IMR-90 (cell line): ENCODE results near the gene LIAS. TPM values are rescaled to one million over a fixed set of nuclear protein-coding genes. Genes with fewer than 3 reads are reported as not detected.
"Not testable (repeated sequence)": the region's sequence is repeated elsewhere in the genome, so short reads cannot be mapped to it uniquely, and the experiment has no call there.

Experiments used
- ATAC-seq: fragments of 200-7000 bp; cut with Tn5 transposase; 2 replicates; pipeline ENCODE4 v1.9.1; 2020; ENCODE audit warnings: low read depth, mild to moderate bottlenecking, moderate library complexity
- BruUV-seq: library from RNA; stranded (reverse); fragments of 400-500 nt; replicated peaks from 2 replicates; lab custom pipeline; 2021; lab: Mats Ljungman, UMichigan
- CTCF ChIA-PET: fragments of 300-600 bp; formaldehyde crosslinking; extraction: SDS; loops from one replicate; lab custom pipeline; 2021; ENCODE audit warnings: antibody characterized with exemption; lab: Yijun Ruan, JAX
- POLR2A ChIA-PET: fragments of 300-600 bp; sonication (Branson Sonifier 250); formaldehyde crosslinking; loops from one replicate; lab custom pipeline; 2022; ENCODE audit warnings: antibody characterized with exemption; ENCODE audit not compliant: unreplicated experiment; lab: Charles Lee
- DNase-seq: peaks from one replicate; pipeline ENCODE4 v3.0.0; 2013
- H2AFZ ChIP-seq: replicated peaks from 2 replicates; pipeline ENCODE3; 2013; ENCODE audit warnings: low read length, mild to moderate bottlenecking; ENCODE audit not compliant: poor library complexity
- H2AK5ac ChIP-seq: 2 replicates; pipeline ENCODE4 v1.6.1; 2013; ENCODE audit warnings: low read depth, low read length, inconsistent platforms
- H2AK9ac ChIP-seq: replicated peaks from 2 replicates; pipeline ENCODE3; 2013; ENCODE audit warnings: mild to moderate bottlenecking, low read depth, low read length, moderate library complexity; ENCODE audit not compliant: poor library complexity
- H2BK120ac ChIP-seq: 2 replicates; pipeline ENCODE4 v1.6.1; 2013; ENCODE audit warnings: low read depth, low read length, inconsistent platforms
- H2BK15ac ChIP-seq: 3 replicates; pipeline ENCODE4 v1.6.1; 2013; ENCODE audit warnings: low read depth, low read length, inconsistent platforms
- H2BK20ac ChIP-seq: 2 replicates; pipeline ENCODE4 v1.6.1; 2013; ENCODE audit warnings: low read depth, mild to moderate bottlenecking, inconsistent platforms, low read length, moderate library complexity
- H2BK5ac ChIP-seq: 2 replicates; pipeline ENCODE4 v1.6.1; 2013; ENCODE audit warnings: mild to moderate bottlenecking, low read depth, low read length, inconsistent platforms; ENCODE audit not compliant: poor library complexity, severe bottlenecking
- H3K14ac ChIP-seq: replicated peaks from 2 replicates; pipeline ENCODE4 v1.6.1; 2013; ENCODE audit warnings: low read depth, low read length, inconsistent platforms
- H3K18ac ChIP-seq: 2 replicates; pipeline ENCODE4 v1.6.1; 2013; ENCODE audit warnings: low read depth, low read length, control low read depth
- H3K23ac ChIP-seq: 2 replicates; pipeline ENCODE4 v1.6.1; 2013; ENCODE audit warnings: low read depth, low read length, inconsistent platforms
- H3K27ac ChIP-seq: 2 replicates; pipeline ENCODE4 v1.5.1; 2013; ENCODE audit warnings: mild to moderate bottlenecking, control low read depth, low read length; ENCODE audit not compliant: insufficient read depth
- H3K27me3 ChIP-seq: 2 replicates; pipeline ENCODE4 v1.6.1; 2013; ENCODE audit warnings: low read length; ENCODE audit not compliant: control insufficient read depth, insufficient read depth
- H3K36me3 ChIP-seq: 2 replicates; pipeline ENCODE4 v1.6.1; 2013; ENCODE audit warnings: low read length, mixed read lengths; ENCODE audit not compliant: control insufficient read depth, insufficient read depth
- H3K4ac ChIP-seq: 2 replicates; pipeline ENCODE4 v1.6.1; 2013; ENCODE audit warnings: low read depth, low read length, inconsistent platforms
- H3K4me1 ChIP-seq: 2 replicates; pipeline ENCODE4 v1.6.1; 2013; ENCODE audit warnings: low read length, mixed read lengths; ENCODE audit not compliant: control insufficient read depth, insufficient read depth
- H3K4me2 ChIP-seq: 2 replicates; pipeline ENCODE4 v1.6.1; 2013; ENCODE audit warnings: low read depth, mild to moderate bottlenecking, control low read depth, low read length, moderate library complexity
- H3K4me3 ChIP-seq: 2 replicates; pipeline ENCODE4 v1.5.1; 2013; ENCODE audit warnings: low read depth, mild to moderate bottlenecking, control low read depth, low read length, moderate library complexity; ENCODE audit not compliant: insufficient read depth
- H3K56ac ChIP-seq: 2 replicates; pipeline ENCODE4 v1.6.1; 2013; ENCODE audit warnings: low read length, inconsistent platforms; ENCODE audit not compliant: insufficient read depth; ENCODE audit errors: extremely low read depth
- H3K79me1 ChIP-seq, 2 experiments: 2 replicates each; pipeline ENCODE4 v1.6.1; 2013; ENCODE audit warnings: low read length in 2 of 2, inconsistent platforms in 1 of 2, low read depth in 1 of 2
- H3K9ac ChIP-seq: 2 replicates; pipeline ENCODE4 v1.6.1; 2013; ENCODE audit warnings: low read depth, low read length, control low read depth
- H3K9me1 ChIP-seq: 2 replicates; pipeline ENCODE4 v1.6.1; 2013; ENCODE audit warnings: low read length, inconsistent platforms; ENCODE audit not compliant: insufficient read depth
- H3K9me3 ChIP-seq: 2 replicates; pipeline ENCODE4 v1.6.1; 2013; ENCODE audit warnings: low read length; ENCODE audit not compliant: control insufficient read depth, insufficient read depth
- H4K20me1 ChIP-seq: 2 replicates; pipeline ENCODE4 v1.6.1; 2013; ENCODE audit warnings: low read length, inconsistent platforms; ENCODE audit not compliant: insufficient read depth
- H4K5ac ChIP-seq: 2 replicates; pipeline ENCODE4 v1.6.1; 2013; ENCODE audit warnings: mild to moderate bottlenecking, low read depth, low read length, control low read depth
- H4K8ac ChIP-seq, 2 experiments: 2 replicates each; pipeline ENCODE4 v1.6.1; 2013; ENCODE audit warnings: low read depth in 2 of 2, low read length in 2 of 2, control low read depth in 1 of 2, inconsistent platforms in 1 of 2
- H4K91ac ChIP-seq: 2 replicates; pipeline ENCODE4 v1.6.1; 2013; ENCODE audit warnings: low read depth, low read length, inconsistent platforms; ENCODE audit not compliant: insufficient read depth
- WGBS, 2 experiments: methylation state at CpG; one replicate each; pipeline versions ENCODE4 v1.1.5 to v1.1.7; 2013; ENCODE audit warnings: missing lambda C conversion rate in 2 of 2; ENCODE audit not compliant: insufficient read length in 1 of 2; ENCODE audit errors: extremely low coverage in 2 of 2; 5-methylcytosine and 5-hydroxymethylcytosine counted together
- dilution Hi-C: fragments of 300-500 bp; cut with HindIII; formaldehyde crosslinking; loops from one replicate; pipeline ENCODE4 v1.14.3; 2018; ENCODE audit warnings: low sequenced_read_pairs; ENCODE audit not compliant: unreplicated experiment
- in situ Hi-C: fragments of 300-500 bp; cut with MboI; formaldehyde crosslinking; loops from 3 replicates; pipeline ENCODE4 v1.14.3; 2019; ENCODE audit warnings: low sequenced_read_pairs, inconsistent platforms, mixed read lengths
- intact Hi-C: fragments of 100-400 bp; cut with micrococcal nuclease; formaldehyde crosslinking; loops from 2 replicates; pipeline ENCODE4 v1.10.0; 2022
- polyA plus RNA-seq, 3 experiments: library from polyadenylated mRNA; depleted of rRNA; stranded (reverse); fragments of >200 nt; gene quantifications; 2 replicates each; pipeline ENCODE4 v1.2.3, GENCODE V29; 2012; ENCODE audit warnings: low replicate concordance in 1 of 3
- total RNA-seq: library from RNA; depleted of rRNA; stranded (reverse); fragments of >200 nt; gene quantifications from 2 replicates; pipeline ENCODE4 v1.2.3, GENCODE V29; 2012

Gene LIAS
- total and polyA plus RNA-seq, 2 of the 4 experiments (the other 2 are of a cell fraction): 3.2 to 7.8 TPM

DNA sequence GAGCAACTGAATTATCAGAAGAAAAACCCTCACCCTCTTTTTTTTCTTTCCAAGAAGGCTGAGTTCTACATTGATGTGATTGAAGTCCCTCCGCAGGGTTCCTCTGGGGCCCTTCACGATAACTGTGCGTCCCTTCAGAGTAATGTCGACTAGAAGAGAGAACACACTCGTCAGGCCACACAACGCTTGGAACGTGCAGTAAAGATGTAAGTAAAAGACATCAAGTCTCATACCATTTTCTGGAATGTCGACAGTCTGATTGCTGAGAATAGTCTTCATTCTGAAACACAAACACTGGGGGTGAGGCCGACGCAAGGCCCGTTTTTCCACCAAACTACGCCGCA, 723 bp upstream of the LIAS start:
- H3K36me3 ChIP-seq: peaks cover 27% of the 10 kb centered on the region
- in situ Hi-C loops, H3K9me3 ChIP-seq, BruUV-seq, dilution Hi-C loops, H2BK120ac ChIP-seq, H3K4me1 ChIP-seq, ATAC-seq, H2BK20ac ChIP-seq, H3K27me3 ChIP-seq, H3K9me1 ChIP-seq, DNase-seq, intact Hi-C loops, H2BK15ac ChIP-seq: not testable (repeated sequence)
- H3K9ac ChIP-seq: peak overlapping the region; percentile 86
- peak overlapping the region; percentile 90 for H2AK5ac ChIP-seq
- H4K8ac ChIP-seq: peak overlapping the region; percentile 14 to 83
- peak overlapping the region; percentile 89 for H3K14ac ChIP-seq
- H3K4me3 ChIP-seq: peak overlapping the region; percentile 68
- peak overlapping the region; percentile 91 for H3K4me2 ChIP-seq
- ChIA-PET CTCF (interaction anchor here (0.9 to 1.1 kb wide), 2 partner anchors 10 to 11 kb away, joined by 3 to 5 read pairs; no protein-coding TSS in a partner anchor), POLR2A (interaction anchor here (0.6 to 1.5 kb wide), 4 partner anchors 9 to 487 kb away, joined by 3 to 4 read pairs (median 3); no protein-coding TSS in a partner anchor)
- peak overlapping the region; percentile 98 for H3K23ac ChIP-seq
- H3K4ac ChIP-seq: peak overlapping the region; percentile 80
- peak overlapping the region; percentile 79 for H2BK5ac ChIP-seq
- H2AK9ac ChIP-seq: peak overlapping the region; percentile 93
- WGBS, 2 experiments: 10% methylated on average over 2 of the region's 13 CpGs; no CpG with 5 or more reads in 1 of the 2 experiments
- H4K20me1 ChIP-seq: peaks cover 46% of the 10 kb centered on the region
- H3K79me1 ChIP-seq: peaks cover 23 to 49% of the 10 kb centered on the region in 2 experiments
- peak overlapping the region; percentile 78 for H2AFZ ChIP-seq
- peak overlapping the region; percentile 65; the same call in 1 of the 2 replicates for H3K18ac ChIP-seq
- H4K91ac ChIP-seq: peak overlapping the region; percentile 51
- H3K27ac ChIP-seq: peak overlapping the region; percentile 70
- peak overlapping the region; percentile 19 for H4K5ac ChIP-seq
- peak overlapping the region; percentile 93 for H3K56ac ChIP-seq
